ENCODE results near the gene TTC27. TPM values are rescaled to one million over a fixed set of nuclear protein-coding genes. Genes with fewer than 3 reads are reported as not detected.
A peak's percentile ranks its signal among the peaks of the same experiment; 100 is the strongest.

The TTC27 gene
- polyA plus RNA-seq, 1 experiment = 28.9 TPM

- no peak for DNase-seq (ENCODE audit: low read depth, low spot score)
- ChIA-PET POLR2A (no interaction called here), CTCF (interaction anchor here (1.0 kb wide), 1 partner anchor 263 kb away, joined by 3 read pairs; no protein-coding TSS in a partner anchor)
- H3K27me3 ChIP-seq (ENCODE audit: control insufficient read depth, insufficient read depth, low read length) = no peaks in the 10 kb centered on the region
- H3K9me3 ChIP-seq (ENCODE audit: control insufficient read depth, insufficient read depth, low read length) = no peaks in the 10 kb centered on the region
- no peak for TF ChIP-seq CTCF (IDR thresholded peaks at IDR 0.05; ENCODE audit: low read depth, low read length)
- no peak overlapping the region for H3K27ac ChIP-seq (ENCODE audit: low read depth, low read length)
- no peak overlapping the region for H3K4me3 ChIP-seq (ENCODE audit: low read depth, low read length)
Observed at GRCh38 chr2:32770360-32770759, 142.5 kb downstream of the TTC27 start.

- DNase-seq (ENCODE audit: low read depth, low spot score) = peak; percentile 23
- H3K4me3 ChIP-seq (ENCODE audit: low read depth, low read length) = no peak overlapping the region
- ChIA-PET POLR2A (no interaction called here), CTCF (interaction anchor here (0.5 to 5.2 kb wide), 31 partner anchors 9 to 810 kb away, joined by 3 to 55 read pairs (median 3); no protein-coding TSS in a partner anchor)
- peak; percentile 73 for TF ChIP-seq CTCF (IDR thresholded peaks at IDR 0.05; ENCODE audit: low read depth, low read length)
- H3K9me3 ChIP-seq (ENCODE audit: control insufficient read depth, insufficient read depth, low read length) = no peaks in the 10 kb centered on the region
- H3K27ac ChIP-seq (ENCODE audit: low read depth, low read length) = no peak overlapping the region
- no peaks in the 10 kb centered on the region for H3K27me3 ChIP-seq (ENCODE audit: control insufficient read depth, insufficient read depth, low read length)
Observed at GRCh38 chr2:32772638-32773447, 145.0 kb downstream of the TTC27 start.

- POLR2A ChIA-PET = no interaction called here
- H3K27me3 ChIP-seq (ENCODE audit: control insufficient read depth, insufficient read depth, low read length) = no peaks in the 10 kb centered on the region
- CTCF ChIA-PET = interaction anchor here (0.6 to 5.2 kb wide), 16 partner anchors 33 to 810 kb away, joined by 3 to 55 read pairs (median 4); no protein-coding TSS in a partner anchor
- no peak for DNase-seq (ENCODE audit: low read depth, low spot score)
- H3K9me3 ChIP-seq (ENCODE audit: control insufficient read depth, insufficient read depth, low read length) = no peaks in the 10 kb centered on the region
- no peak for TF ChIP-seq CTCF (IDR thresholded peaks at IDR 0.05; ENCODE audit: low read depth, low read length)
- H3K4me3 ChIP-seq (ENCODE audit: low read depth, low read length) = no peak overlapping the region
- no peak overlapping the region for H3K27ac ChIP-seq (ENCODE audit: low read depth, low read length)
Observed at GRCh38 chr2:32773448-32773808, 145.6 kb downstream of the TTC27 start.

- DNase-seq (ENCODE audit: low read depth, low spot score) = no peak
- TF ChIP-seq CTCF (IDR thresholded peaks at IDR 0.05; ENCODE audit: low read depth, low read length) = no peak
- Histone ChIP-seq H3K27me3 (ENCODE audit: control insufficient read depth, insufficient read depth, low read length) (no peaks in the 10 kb centered on the region), H3K9me3 (ENCODE audit: control insufficient read depth, insufficient read depth, low read length) (peaks cover 2% of the 10 kb centered on the region; the same call in 1 of the 2 replicates), H3K27ac (ENCODE audit: low read depth, low read length) (no peak overlapping the region), H3K4me3 (ENCODE audit: low read depth, low read length) (no peak overlapping the region)
- ChIA-PET CTCF (interaction anchor here (0.6 to 5.2 kb wide), 4 partner anchors 169 to 807 kb away, joined by 3 to 55 read pairs (median 4); no protein-coding TSS in a partner anchor), POLR2A (interaction anchor here (0.7 kb wide), 1 partner anchor 25 kb away, joined by 3 read pairs; no protein-coding TSS in a partner anchor)
Observed at GRCh38 chr2:32775954-32776353, 148.1 kb downstream of the TTC27 start.

GRCh38 chr2:32777714-32778113, 149.9 kb downstream of the TTC27 start:
- ChIA-PET POLR2A (no interaction called here), CTCF (interaction anchor here (2.3 kb wide), 1 partner anchor 805 kb away, joined by 4 read pairs; no protein-coding TSS in a partner anchor)
- no peak overlapping the region for H3K4me3 ChIP-seq (ENCODE audit: low read depth, low read length)
- no peak overlapping the region for H3K27ac ChIP-seq (ENCODE audit: low read depth, low read length)
- H3K27me3 ChIP-seq (ENCODE audit: control insufficient read depth, insufficient read depth, low read length) = no peaks in the 10 kb centered on the region
- DNase-seq (ENCODE audit: low read depth, low spot score) = no peak
- H3K9me3 ChIP-seq (ENCODE audit: control insufficient read depth, insufficient read depth, low read length) = peaks cover 3% of the 10 kb centered on the region; the same call in 1 of the 2 replicates
- TF ChIP-seq CTCF (IDR thresholded peaks at IDR 0.05; ENCODE audit: low read depth, low read length) = no peak
